HG03460 (cell line): ENCODE measurements around the gene DUSP22.

Experiments used
- ATAC-seq: cut with Tn5 transposase; IDR thresholded peaks from one replicate; pipeline ENCODE4 v1.9.1; 2021; ENCODE audit not compliant: unreplicated experiment

DUSP22 gene

GRCh38 chr6:308768-309167, 16.5 kb downstream of the DUSP22 start:
- no peak for ATAC-seq

GRCh38 chr6:309947-310346, 17.7 kb downstream of the DUSP22 start:
- no peak for ATAC-seq

- ATAC-seq: no peak
Observed at GRCh38 chr6:310671-311070, 18.4 kb downstream of the DUSP22 start.

- ATAC-seq: no peak
Observed at GRCh38 chr6:311679-312220, 19.5 kb downstream of the DUSP22 start.

- no peak for ATAC-seq
Observed at GRCh38 chr6:313087-313486, 20.8 kb downstream of the DUSP22 start.

- no peak for ATAC-seq
Observed at GRCh38 chr6:313917-314316, 21.6 kb downstream of the DUSP22 start.

GRCh38 chr6:314377-314776, 22.1 kb downstream of the DUSP22 start:
- ATAC-seq: no peak

- ATAC-seq: no peak
Observed at GRCh38 chr6:315226-315625, 22.9 kb downstream of the DUSP22 start.

GRCh38 chr6:315921-316752, 23.9 kb downstream of the DUSP22 start:
- no peak for ATAC-seq

- ATAC-seq: no peak
Observed at GRCh38 chr6:316753-317038, 24.4 kb downstream of the DUSP22 start.

- no peak for ATAC-seq
Observed at GRCh38 chr6:317060-317447, 24.8 kb downstream of the DUSP22 start.

- peak; percentile 40 for ATAC-seq
Observed at GRCh38 chr6:317448-318144, 25.3 kb downstream of the DUSP22 start.

GRCh38 chr6:318243-318890, 26.1 kb downstream of the DUSP22 start:
- ATAC-seq: no peak

- ATAC-seq: peak; percentile 30
Observed at GRCh38 chr6:319177-320131, 27.2 kb downstream of the DUSP22 start.

GRCh38 chr6:320351-321157, 28.3 kb downstream of the DUSP22 start:
- ATAC-seq: no peak

- no peak for ATAC-seq
Observed at GRCh38 chr6:321158-321438, 28.8 kb downstream of the DUSP22 start.

- ATAC-seq: no peak
Observed at GRCh38 chr6:321536-322258, 29.4 kb downstream of the DUSP22 start.

- no peak for ATAC-seq
Observed at GRCh38 chr6:322259-322930, 30.1 kb downstream of the DUSP22 start.
